ENCODE measurements around the gene OR14J1.

DNA sequence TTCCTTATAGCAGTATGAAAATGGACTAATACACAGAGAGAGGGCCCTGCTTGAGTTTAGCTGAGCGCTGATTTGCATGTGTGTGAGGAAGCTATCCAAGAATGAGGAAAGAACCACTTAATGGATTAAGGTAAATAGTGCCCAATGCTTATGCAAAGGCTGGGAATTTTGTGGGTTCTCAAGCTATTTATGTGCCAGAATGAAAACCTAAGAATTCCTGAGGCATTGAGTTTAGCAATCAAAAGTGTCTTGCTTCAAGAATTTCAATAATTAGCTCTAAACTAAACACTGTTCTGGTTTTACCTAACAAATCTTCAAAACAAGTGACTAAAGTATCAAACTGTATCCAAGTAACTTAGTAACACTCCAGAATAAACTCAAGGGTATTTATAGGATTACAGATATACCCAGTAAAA is 7.0 kb upstream of the OR14J1 start:
- no peak for TF ChIP-seq SP1 (IDR thresholded peaks at IDR 0.05)
- TF ChIP-seq JUND (IDR thresholded peaks at IDR 0.05) = no peak
- TF ChIP-seq FOXA2 (IDR thresholded peaks at IDR 0.05) = no peak
- no peak for TF ChIP-seq CTCF (IDR thresholded peaks at IDR 0.05; ENCODE audit: low read depth, low read length, missing input control)
- no peak for TF ChIP-seq YY1 (IDR thresholded peaks at IDR 0.05)
